Fibroblast of skin of back (primary cell): ENCODE data around the gene CLTCL1.
A peak's percentile ranks its signal among the peaks of the same experiment; 100 is the strongest.

Experiments used
- DNase-seq: peaks from one replicate; pipeline ENCODE4 v3.0.0-alpha.2; 2013

Gene CLTCL1

DNA sequence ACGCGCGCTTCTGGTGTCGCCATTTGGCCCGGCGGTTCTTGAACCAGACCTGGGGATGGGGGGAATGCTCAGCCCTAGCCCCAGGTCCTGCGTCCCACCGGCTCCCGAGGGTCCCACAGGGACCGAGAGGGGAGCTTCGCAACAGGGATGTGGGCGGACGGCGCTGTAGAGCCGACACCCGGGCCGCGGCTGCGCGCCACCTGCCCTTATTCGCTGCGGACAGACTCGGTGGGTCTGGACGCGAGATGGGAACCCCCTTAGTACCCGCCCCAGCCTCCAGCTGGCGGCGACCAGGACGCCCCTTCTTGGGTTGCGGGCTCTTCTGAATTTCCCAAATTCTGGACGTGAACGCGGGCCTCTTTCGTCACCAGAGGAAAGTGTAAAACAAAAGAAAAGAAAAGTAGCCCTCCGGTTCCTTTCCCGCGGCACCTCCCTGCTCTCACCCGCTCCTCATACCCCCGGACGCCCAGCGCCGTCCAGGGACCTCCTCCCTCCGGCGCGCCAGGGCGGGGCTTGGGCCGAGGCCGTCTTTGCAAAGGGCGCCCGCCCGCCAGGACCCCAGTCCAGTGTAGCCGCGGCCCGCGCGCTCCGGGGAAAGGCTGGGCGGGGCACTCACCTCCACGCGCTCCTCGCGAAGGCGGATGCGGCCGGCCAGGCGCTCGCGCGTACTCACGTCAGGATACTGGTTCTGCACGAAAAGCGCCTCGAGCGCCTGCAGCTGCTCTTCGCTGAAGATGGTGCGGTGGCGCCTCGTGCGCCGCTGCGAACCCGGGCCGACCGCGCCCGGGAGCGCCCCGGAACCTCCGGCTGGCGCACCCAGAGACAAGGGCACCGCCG, 142.3 kb downstream of the CLTCL1 start:
- no peak for DNase-seq

DNA sequence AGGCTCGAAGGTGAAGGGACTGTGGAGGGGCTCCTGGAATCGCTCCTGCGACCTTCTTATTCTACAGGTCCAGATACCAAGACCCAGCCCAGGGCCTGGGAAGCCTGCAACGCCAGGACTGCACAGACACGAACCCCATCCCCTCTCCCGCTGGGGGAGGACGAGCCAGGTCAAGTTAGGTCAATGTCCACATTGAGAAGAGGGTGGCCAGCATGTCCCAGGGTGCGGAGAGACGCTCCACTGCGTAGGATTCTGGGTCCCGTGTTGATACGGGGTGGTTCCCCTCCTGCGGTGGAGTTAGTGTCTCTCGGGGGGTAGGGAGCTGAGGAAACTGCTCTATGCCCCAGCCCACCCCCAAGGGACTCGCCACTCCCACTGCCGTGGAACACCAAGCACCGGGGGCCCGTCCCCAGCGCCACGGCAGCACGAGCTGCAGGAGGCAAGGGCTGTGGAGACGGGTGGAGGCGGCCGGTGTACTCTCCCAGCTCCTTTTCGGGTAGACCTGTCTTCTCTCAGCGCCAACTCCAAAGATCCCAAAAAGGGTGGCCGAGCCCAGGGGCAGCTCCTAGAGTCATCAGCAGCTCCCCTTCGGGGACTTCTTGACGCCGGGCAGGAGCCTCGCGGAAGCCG, 143.0 kb downstream of the CLTCL1 start:
- no peak for DNase-seq

- DNase-seq = no peak
These were observed 144.2 kb downstream of the CLTCL1 start for GRCh38 chr22:19147195-19147780.

GRCh38 chr22:19146215-19146968, 145.1 kb downstream of the CLTCL1 start:
- DNase-seq = no peak

GRCh38 chr22:19143967-19144400, 147.5 kb downstream of the CLTCL1 start:
- DNase-seq = peak; percentile 23

DNA sequence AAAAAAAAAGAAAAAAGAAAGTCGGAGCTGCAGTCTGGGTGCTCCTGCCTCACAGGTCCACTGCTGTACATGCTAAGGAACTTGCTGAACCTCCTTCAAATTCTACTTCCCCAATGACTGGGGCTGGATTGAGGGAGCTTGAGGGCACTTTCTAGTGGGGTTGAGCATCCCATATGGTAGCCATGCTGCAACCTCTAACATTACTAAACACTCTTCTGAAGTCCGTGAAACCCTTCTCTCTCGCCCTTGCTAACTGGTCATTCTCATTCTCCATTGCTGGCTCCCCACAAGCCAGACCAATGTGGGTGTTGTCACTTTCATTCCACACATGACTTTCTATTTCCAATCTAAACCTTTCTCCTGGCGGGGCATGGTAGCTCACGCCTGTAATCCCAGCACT, 148.3 kb downstream of the CLTCL1 start:
- no peak for DNase-seq

- DNase-seq = no peak
These were observed 149.1 kb downstream of the CLTCL1 start for GRCh38 chr22:19142394-19142793.

DNA sequence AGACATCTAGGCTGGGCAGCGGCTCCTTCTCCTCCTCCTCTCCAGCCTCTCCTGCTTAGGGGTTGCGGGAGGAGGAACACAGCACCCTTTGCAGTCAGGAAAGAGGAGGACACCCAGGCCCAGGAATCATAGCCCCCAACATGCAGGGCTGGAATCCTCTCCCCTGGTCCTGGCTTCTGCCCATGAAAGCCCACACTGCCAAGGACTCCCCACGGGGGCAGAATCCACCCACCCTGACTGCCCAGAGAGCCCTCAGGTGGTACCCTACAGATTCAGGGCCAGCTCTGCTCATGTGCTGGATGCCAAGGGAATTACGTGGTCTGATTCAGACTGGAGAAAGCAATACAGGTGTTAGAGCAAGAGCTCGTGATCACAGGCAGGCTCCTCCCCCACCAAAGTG, 151.5 kb downstream of the CLTCL1 start:
- DNase-seq = no peak

DNA sequence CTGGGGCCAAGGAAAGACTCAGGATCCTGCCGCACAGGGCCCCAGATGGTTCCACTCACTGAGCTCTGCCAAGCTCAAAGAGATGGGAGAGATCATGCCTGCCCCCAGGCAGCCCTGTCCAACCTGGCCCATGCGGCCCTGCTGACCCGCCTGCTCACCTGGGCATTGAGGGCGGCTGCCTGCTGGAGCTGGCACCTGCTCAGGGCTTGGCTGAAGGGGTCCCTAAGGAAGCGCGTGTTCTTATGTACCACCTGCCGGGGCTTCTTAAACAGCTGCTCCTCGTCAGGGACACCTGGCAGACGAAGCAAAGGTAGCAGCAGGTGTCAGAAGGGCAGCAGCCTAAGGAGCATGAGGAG, 152.5 kb downstream of the CLTCL1 start:
- DNase-seq = no peak

- DNase-seq = no peak
These were observed 153.1 kb downstream of the CLTCL1 start for GRCh38 chr22:19138217-19139000.

GRCh38 chr22:19137384-19138216, 153.9 kb downstream of the CLTCL1 start:
- DNase-seq = no peak

- DNase-seq = no peak
These were observed 154.6 kb downstream of the CLTCL1 start for GRCh38 chr22:19136915-19137314.

- no peak for DNase-seq
These were observed 156.6 kb downstream of the CLTCL1 start for GRCh38 chr22:19134874-19135273.

- DNase-seq = no peak
These were observed 157.2 kb downstream of the CLTCL1 start for GRCh38 chr22:19134176-19134831.

DNA sequence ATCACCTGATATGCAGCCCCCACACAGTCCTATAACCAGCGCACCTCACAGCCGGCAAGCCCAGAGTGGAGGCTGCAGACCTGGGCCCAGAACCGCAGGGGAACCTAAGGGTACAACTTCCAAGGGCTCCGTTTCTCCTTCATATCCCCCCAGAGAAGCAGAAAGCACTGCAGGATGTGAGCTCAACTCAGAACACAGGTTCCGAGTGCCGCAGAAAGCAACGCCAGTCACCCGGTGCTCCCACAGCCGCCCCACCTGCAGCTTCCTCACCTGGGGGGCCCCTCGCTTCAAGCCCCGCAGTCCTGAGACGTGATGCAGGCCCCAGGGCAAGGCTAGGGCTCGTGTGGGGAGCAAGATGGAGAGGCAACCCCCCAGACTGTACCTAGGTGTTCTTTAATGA, 158.0 kb downstream of the CLTCL1 start:
- no peak for DNase-seq

- no peak for DNase-seq
These were observed 158.7 kb downstream of the CLTCL1 start for GRCh38 chr22:19132693-19133400.

DNA sequence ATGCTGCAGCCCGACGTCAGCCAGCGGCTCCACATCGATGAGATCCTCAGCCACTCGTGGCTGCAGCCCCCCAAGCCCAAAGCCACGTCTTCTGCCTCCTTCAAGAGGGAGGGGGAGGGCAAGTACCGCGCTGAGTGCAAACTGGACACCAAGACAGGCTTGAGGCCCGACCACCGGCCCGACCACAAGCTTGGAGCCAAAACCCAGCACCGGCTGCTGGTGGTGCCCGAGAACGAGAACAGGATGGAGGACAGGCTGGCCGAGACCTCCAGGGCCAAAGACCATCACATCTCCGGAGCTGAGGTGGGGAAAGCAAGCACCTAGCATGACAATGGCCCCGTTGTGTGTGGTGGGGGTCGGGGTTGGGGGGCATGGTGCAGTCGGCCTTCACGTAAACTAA, 159.4 kb downstream of the CLTCL1 start:
- DNase-seq = no peak

- DNase-seq = no peak
These were observed 159.9 kb downstream of the CLTCL1 start for GRCh38 chr22:19131685-19132015.

- no peak for DNase-seq
These were observed 160.4 kb downstream of the CLTCL1 start, which contains the start of gene TSSK2 for GRCh38 chr22:19130959-19131684. Gene TSSK2, plus strand, starts transcription at chr22:19131308. Its CDS starts 92 bp downstream, at chr22:19131400.
